MCF 10A (cell line): ENCODE results near the gene TCF7L2. TPM values are rescaled to one million over a fixed set of nuclear protein-coding genes. Genes with fewer than 3 reads are reported as not detected.

ENCODE experiments used
- BruUV-seq: library from RNA; stranded (reverse); fragments of 400-500 nt; replicated peaks from 2 replicates; lab custom pipeline; 2021; lab: Mats Ljungman, UMichigan
- CTCF ChIA-PET: fragments of 300-600 bp; sonication (Branson Sonifier 250); formaldehyde crosslinking; extraction: SDS; loops from one replicate; lab custom pipeline; 2021; ENCODE audit warnings: antibody characterized with exemption, inconsistent platforms; lab: Yijun Ruan, JAX
- POLR2A ChIA-PET: fragments of 300-600, 350-650 bp; sonication (Branson Sonifier 250); formaldehyde crosslinking; extraction: SDS; loops from one replicate; lab custom pipeline; 2020; ENCODE audit warnings: antibody characterized with exemption, inconsistent platforms; lab: Yijun Ruan, JAX
- DNase-seq: peaks from one replicate; pipeline ENCODE4 v3.0.0-alpha.2; 2018; ENCODE audit not compliant: unreplicated experiment
- H3K27ac Mint-ChIP-seq: one replicate; pipeline ENCODE4 v1.8.0; 2022; ENCODE audit warnings: mild to moderate bottlenecking, low read depth, mixed read lengths; ENCODE audit not compliant: unreplicated experiment
- H3K27me3 Mint-ChIP-seq: one replicate; pipeline ENCODE4 v1.8.0; 2022; ENCODE audit warnings: mixed read lengths; ENCODE audit not compliant: insufficient read depth, unreplicated experiment
- H3K36me3 Mint-ChIP-seq: one replicate; pipeline ENCODE4 v1.8.0; 2022; ENCODE audit warnings: mild to moderate bottlenecking, moderate library complexity, mixed read lengths; ENCODE audit not compliant: insufficient read depth, unreplicated experiment
- H3K4me1 Mint-ChIP-seq: one replicate; pipeline ENCODE4 v1.8.0; 2022; ENCODE audit warnings: mixed read lengths; ENCODE audit not compliant: insufficient read depth, unreplicated experiment
- H3K4me3 Mint-ChIP-seq: one replicate; pipeline ENCODE4 v1.8.0; 2022; ENCODE audit warnings: mild to moderate bottlenecking, moderate library complexity, mixed read lengths; ENCODE audit not compliant: unreplicated experiment
- H3K9me3 Mint-ChIP-seq: one replicate; pipeline ENCODE4 v1.8.0; 2022; ENCODE audit warnings: mixed read lengths; ENCODE audit not compliant: unreplicated experiment
- CTCF ChIP-seq: fragments of 200-600 bp; IDR thresholded peaks from one replicate; pipeline ENCODE4 v1.8.0; 2022; ENCODE audit warnings: antibody characterized with exemption, mild to moderate bottlenecking; ENCODE audit not compliant: unreplicated experiment
- intact Hi-C: fragments of 100-400 bp; cut with micrococcal nuclease; formaldehyde crosslinking; loops from 2 replicates; pipeline ENCODE4 v1.14.1; 2022
- total RNA-seq: library from RNA; stranded (reverse); gene quantifications from 2 replicates; pipeline ENCODE4 v1.2.3, GENCODE V29; 2022

Gene TCF7L2
- total RNA-seq, 1 experiment from 2014 or later = 25.2 TPM

DNA sequence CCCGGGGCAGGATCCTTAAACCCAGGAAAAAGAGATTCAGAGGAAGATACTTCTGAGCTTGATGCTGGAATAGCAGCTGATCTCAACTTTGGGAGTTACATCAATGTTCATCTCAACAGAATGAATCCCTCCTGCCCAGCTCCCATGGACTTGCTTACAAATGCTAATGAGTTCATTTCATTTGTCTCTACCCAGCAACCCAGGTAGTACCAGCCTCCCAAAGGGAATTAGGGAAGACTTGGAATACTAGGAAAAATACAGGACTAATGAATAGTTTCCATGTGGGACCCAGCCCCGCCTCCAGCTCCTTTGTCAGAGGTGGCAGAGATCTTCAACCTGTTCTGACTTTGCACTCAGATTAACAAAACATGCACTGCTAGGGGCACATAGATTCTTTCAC is 22.1 kb upstream of the TCF7L2 start:
- intact Hi-C loops = no loop called here
- no peak overlapping the region for H3K4me3 Mint-ChIP-seq
- peaks cover 6% of the 10 kb centered on the region for H3K9me3 Mint-ChIP-seq
- no peaks in the 10 kb centered on the region for H3K27me3 Mint-ChIP-seq
- no peaks in the 10 kb centered on the region for H3K36me3 Mint-ChIP-seq
- no peak for DNase-seq
- CTCF ChIA-PET = interaction anchor here (0.6 to 0.9 kb wide), 2 partner anchors 12 to 149 kb away, joined by 3 read pairs; no protein-coding TSS in a partner anchor
- BruUV-seq = no TSS peak
- H3K27ac Mint-ChIP-seq = no peak overlapping the region
- POLR2A ChIA-PET = interaction anchor here (0.6 to 2.0 kb wide), 4 partner anchors 8 to 367 kb away, joined by 3 to 7 read pairs (median 3); no protein-coding TSS in a partner anchor
- TF ChIP-seq CTCF = no peak
- H3K4me1 Mint-ChIP-seq = no peaks in the 10 kb centered on the region

GRCh38 chr10:112932658-112933057 is 17.4 kb upstream of the TCF7L2 start:
- intact Hi-C loops = no loop called here
- Mint-ChIP-seq H3K4me1 (no peaks in the 10 kb centered on the region), H3K27me3 (no peaks in the 10 kb centered on the region), H3K4me3 (no peak overlapping the region), H3K9me3 (peaks cover 6% of the 10 kb centered on the region), H3K36me3 (no peaks in the 10 kb centered on the region), H3K27ac (no peak overlapping the region)
- TF ChIP-seq CTCF = no peak
- POLR2A ChIA-PET = interaction anchor here (0.9 to 2.0 kb wide), 2 partner anchors 13 kb away, joined by 3 to 7 read pairs; no protein-coding TSS in a partner anchor
- CTCF ChIA-PET = no interaction called here
- DNase-seq = no peak
- BruUV-seq = no TSS peak

- H3K36me3 Mint-ChIP-seq = no peaks in the 10 kb centered on the region
- no TSS peak for BruUV-seq
These were observed 15.9 kb upstream of the TCF7L2 start for GRCh38 chr10:112934193-112934592.

More at GRCh38 chr10:112934193-112934592, 15.9 kb upstream of the TCF7L2 start:
- peaks cover 6% of the 10 kb centered on the region for H3K9me3 Mint-ChIP-seq
- DNase-seq = no peak
- no peaks in the 10 kb centered on the region for H3K4me1 Mint-ChIP-seq
- no peak overlapping the region for H3K4me3 Mint-ChIP-seq
- POLR2A ChIA-PET = interaction anchor here (0.9 to 2.0 kb wide), 2 partner anchors 15 to 21 kb away, joined by 4 to 7 read pairs; no protein-coding TSS in a partner anchor
- H3K27me3 Mint-ChIP-seq = no peaks in the 10 kb centered on the region
- CTCF ChIA-PET = interaction anchor here (0.7 kb wide), 1 partner anchor 196 kb away, joined by 3 read pairs; no protein-coding TSS in a partner anchor
- no peak for TF ChIP-seq CTCF
- intact Hi-C loops = no loop called here
- H3K27ac Mint-ChIP-seq = no peak overlapping the region
